ENCODE data around the gene KCNG2. TPM values are rescaled to one million over a fixed set of nuclear protein-coding genes. Genes with fewer than 3 reads are reported as not detected.

The KCNG2 gene
- total RNA-seq, 2 experiments from 2014 or later, result not detected

GRCh38 chr18:79771446-79772107 is 26.2 kb upstream of the KCNG2 start:
- Histone ChIP-seq H3K36me3 (ENCODE audit: insufficient read depth, low read length) (no peaks in the 10 kb centered on the region), H3K4me1 (ENCODE audit: insufficient read depth, low read length) (no peaks in the 10 kb centered on the region), H3K27me3 (ENCODE audit: control insufficient read depth in 1 of 2, insufficient read depth in 2 of 2, low read length in 2 of 2) (peaks cover 0 to 3% of the 10 kb centered on the region in 2 experiments), H3K27ac (ENCODE audit: low read depth in 1 of 2, low read length in 2 of 2) (no peak overlapping the region), H3K9me3 (ENCODE audit: control insufficient read depth in 1 of 2, insufficient read depth in 1 of 2, low read length in 2 of 2) (peaks cover 12 to 60% of the 10 kb centered on the region in 2 experiments), H3K4me3 (ENCODE audit: low read length) (no peak overlapping the region)
- Mint-ChIP-seq H3K27me3 (peaks cover 18% of the 10 kb centered on the region), H3K4me1 (ENCODE audit: low read depth) (no peaks in the 10 kb centered on the region), H3K36me3 (ENCODE audit: low read depth) (no peaks in the 10 kb centered on the region), H3K9me3 (peaks cover 8% of the 10 kb centered on the region), H3K27ac (no peak overlapping the region), H3K4me3 (no peak overlapping the region)
- ATAC-seq (ENCODE audit: poor library complexity) (no peak), DNase-seq (peak in 1 of 14 experiments; percentile 11)
- POLR2A ChIA-PET, result no interaction called here
- TF ChIP-seq, protein P1, sequence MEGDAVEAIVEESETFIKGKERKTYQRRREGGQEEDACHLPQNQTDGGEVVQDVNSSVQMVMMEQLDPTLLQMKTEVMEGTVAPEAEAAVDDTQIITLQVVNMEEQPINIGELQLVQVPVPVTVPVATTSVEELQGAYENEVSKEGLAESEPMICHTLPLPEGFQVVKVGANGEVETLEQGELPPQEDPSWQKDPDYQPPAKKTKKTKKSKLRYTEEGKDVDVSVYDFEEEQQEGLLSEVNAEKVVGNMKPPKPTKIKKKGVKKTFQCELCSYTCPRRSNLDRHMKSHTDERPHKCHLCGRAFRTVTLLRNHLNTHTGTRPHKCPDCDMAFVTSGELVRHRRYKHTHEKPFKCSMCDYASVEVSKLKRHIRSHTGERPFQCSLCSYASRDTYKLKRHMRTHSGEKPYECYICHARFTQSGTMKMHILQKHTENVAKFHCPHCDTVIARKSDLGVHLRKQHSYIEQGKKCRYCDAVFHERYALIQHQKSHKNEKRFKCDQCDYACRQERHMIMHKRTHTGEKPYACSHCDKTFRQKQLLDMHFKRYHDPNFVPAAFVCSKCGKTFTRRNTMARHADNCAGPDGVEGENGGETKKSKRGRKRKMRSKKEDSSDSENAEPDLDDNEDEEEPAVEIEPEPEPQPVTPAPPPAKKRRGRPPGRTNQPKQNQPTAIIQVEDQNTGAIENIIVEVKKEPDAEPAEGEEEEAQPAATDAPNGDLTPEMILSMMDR (IDR thresholded peaks at IDR 0.05), result no peak
- CTCF ChIA-PET, result no interaction called here
- intact Hi-C loops (cut with DNase I, micrococcal nuclease), result no loop called here

DNA sequence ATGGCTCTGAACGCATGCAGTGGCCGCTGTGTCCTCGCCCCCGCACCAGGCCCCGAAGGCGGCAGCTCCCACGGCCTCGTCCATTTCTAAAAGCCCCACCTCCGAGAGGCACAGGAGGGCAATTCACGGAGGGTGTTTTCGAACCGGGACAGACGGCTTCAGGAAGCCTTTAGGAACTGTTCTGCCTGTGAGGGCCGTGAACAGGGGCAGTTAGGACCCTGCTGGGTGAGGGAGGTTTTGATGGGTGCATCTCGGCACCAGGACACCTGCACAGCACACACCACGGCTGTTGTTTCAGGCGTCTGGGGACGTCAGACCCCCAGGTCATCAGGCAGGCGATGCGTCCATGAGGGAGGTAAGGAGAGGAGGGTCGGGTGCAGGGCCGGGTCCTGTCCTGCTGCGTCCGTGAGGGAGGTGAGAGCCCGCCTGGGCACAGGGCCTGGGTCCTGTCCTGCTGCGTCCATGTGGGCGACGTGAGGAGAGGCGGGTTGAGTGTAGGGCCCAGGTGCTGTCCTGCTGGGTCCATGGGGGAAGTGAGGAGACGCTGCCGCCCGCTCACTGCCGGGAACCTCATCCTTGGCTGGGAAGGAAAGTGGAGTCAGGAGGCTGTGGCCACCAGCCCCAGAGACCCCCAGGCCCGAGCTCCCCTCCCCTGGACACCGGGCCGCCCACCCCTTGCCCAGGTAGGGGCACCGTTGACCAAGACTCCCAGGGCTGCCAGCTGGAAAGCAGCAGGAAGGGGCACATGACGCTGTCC is 25.5 kb upstream of the KCNG2 start:
- Mint-ChIP-seq H3K36me3 (ENCODE audit: low read depth) (no peaks in the 10 kb centered on the region), H3K9me3 (peaks cover 6% of the 10 kb centered on the region), H3K4me1 (ENCODE audit: low read depth) (no peaks in the 10 kb centered on the region), H3K27ac (no peak overlapping the region), H3K27me3 (peaks cover 24% of the 10 kb centered on the region), H3K4me3 (no peak overlapping the region)
- intact Hi-C loops (cut with DNase I, micrococcal nuclease), result no loop called here
- CTCF ChIA-PET, result no interaction called here
- TF ChIP-seq, protein P1 (IDR thresholded peaks at IDR 0.05), result no peak
- H3K27me3 ChIP-seq (ENCODE audit: control insufficient read depth in 1 of 2, insufficient read depth in 2 of 2, low read length in 2 of 2), result peaks cover 0 to 4% of the 10 kb centered on the region in 2 experiments
- H3K4me3 ChIP-seq (ENCODE audit: low read length), result no peak overlapping the region
- no peak overlapping the region for H3K27ac ChIP-seq (ENCODE audit: low read depth in 1 of 2, low read length in 2 of 2)
- peak in 1 of 14 experiments; percentile 25 for DNase-seq
- POLR2A ChIA-PET, result no interaction called here
- no peak for ATAC-seq (ENCODE audit: poor library complexity)
- H3K4me1 ChIP-seq (ENCODE audit: insufficient read depth, low read length), result no peaks in the 10 kb centered on the region
- peaks cover 12 to 54% of the 10 kb centered on the region in 2 experiments for H3K9me3 ChIP-seq (ENCODE audit: control insufficient read depth in 1 of 2, insufficient read depth in 1 of 2, low read length in 2 of 2)
- H3K36me3 ChIP-seq (ENCODE audit: insufficient read depth, low read length), result no peaks in the 10 kb centered on the region

GRCh38 chr18:79772865-79773696 is 24.7 kb upstream of the KCNG2 start:
- intact Hi-C loops (cut with DNase I, micrococcal nuclease), result no loop called here

More at GRCh38 chr18:79772865-79773696, 24.7 kb upstream of the KCNG2 start:
- H3K9me3 ChIP-seq (ENCODE audit: control insufficient read depth in 1 of 2, insufficient read depth in 1 of 2, low read length in 2 of 2), result peaks cover 5 to 49% of the 10 kb centered on the region in 2 experiments
- DNase-seq, result peak in 1 of 14 experiments; percentile 14
- Mint-ChIP-seq H3K27me3 (peaks cover 27% of the 10 kb centered on the region), H3K4me1 (ENCODE audit: low read depth) (no peaks in the 10 kb centered on the region), H3K36me3 (ENCODE audit: low read depth) (no peaks in the 10 kb centered on the region), H3K4me3 (no peak overlapping the region), H3K9me3 (peaks cover 3% of the 10 kb centered on the region), H3K27ac (no peak overlapping the region)
- H3K27ac ChIP-seq (ENCODE audit: low read depth in 1 of 2, low read length in 2 of 2), result no peak overlapping the region
- TF ChIP-seq, protein P1 (IDR thresholded peaks at IDR 0.05), result no peak
- CTCF ChIA-PET, result no interaction called here
- POLR2A ChIA-PET, result no interaction called here
- H3K27me3 ChIP-seq (ENCODE audit: control insufficient read depth in 1 of 2, insufficient read depth in 2 of 2, low read length in 2 of 2), result peaks cover 0 to 2% of the 10 kb centered on the region in 2 experiments
- no peaks in the 10 kb centered on the region for H3K36me3 ChIP-seq (ENCODE audit: insufficient read depth, low read length)
- no peak for ATAC-seq (ENCODE audit: poor library complexity)
- no peak overlapping the region for H3K4me3 ChIP-seq (ENCODE audit: low read length)
- no peaks in the 10 kb centered on the region for H3K4me1 ChIP-seq (ENCODE audit: insufficient read depth, low read length)

Measured in CD4-positive, alpha-beta T cell (primary cell).